Dermis blood vessel endothelial cell (primary cell): Measurements from ENCODE around the gene ELAVL1. TPM values are rescaled to one million over a fixed set of nuclear protein-coding genes. Genes with fewer than 3 reads are reported as not detected.

ENCODE experiments used
- DNase-seq: peaks from one replicate; pipeline ENCODE4 v3.0.0; 2010
- total RNA-seq: library from RNA; depleted of rRNA; stranded (reverse); fragments of >200 nt; gene quantifications from 2 replicates; pipeline ENCODE4 v1.2.3, GENCODE V29; 2014

Gene ELAVL1
- total RNA-seq, 1 donor from 2014 or later: 43.2 TPM

DNA sequence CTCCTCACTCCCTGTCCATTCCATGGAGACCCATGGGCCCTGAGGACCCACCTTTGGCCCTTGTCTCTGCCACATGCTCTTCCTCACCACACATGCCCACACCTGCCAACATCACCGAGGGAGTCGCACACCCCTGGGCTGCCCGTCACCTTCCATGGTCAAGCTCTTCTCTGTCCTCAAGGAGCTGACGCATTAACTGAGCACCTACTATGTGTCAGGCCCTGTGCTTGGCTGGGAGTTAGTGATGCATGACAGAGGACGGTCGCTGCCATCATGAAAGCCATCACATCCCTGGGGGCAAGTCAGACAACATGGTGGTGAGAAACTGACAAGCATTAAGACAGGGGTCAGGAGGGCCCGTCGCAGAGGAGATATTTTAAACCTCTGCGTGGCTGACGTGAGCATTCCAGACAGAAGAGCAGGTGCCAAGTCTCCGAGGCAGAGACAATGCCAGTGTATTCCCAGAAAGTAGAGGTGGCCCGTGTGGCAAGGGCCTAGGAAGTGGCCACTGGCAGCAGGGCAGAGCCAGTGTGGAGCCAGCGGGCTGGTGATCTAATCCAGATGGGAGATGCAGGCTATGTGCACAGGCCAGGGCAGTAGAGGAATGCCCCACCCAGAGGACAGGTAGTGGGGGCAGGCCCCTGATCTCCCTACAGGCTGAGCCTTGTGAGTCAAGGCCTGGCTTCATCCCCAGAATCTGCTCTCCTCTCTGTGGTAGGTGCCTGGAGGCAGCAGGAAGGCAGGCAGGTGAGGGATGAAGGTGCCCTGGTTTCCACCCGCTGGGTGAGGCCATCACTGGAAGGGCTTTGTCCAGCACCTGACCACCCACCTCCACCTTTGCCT, 21.2 kb downstream of the ELAVL1 start:
- DNase-seq: no peak

DNA sequence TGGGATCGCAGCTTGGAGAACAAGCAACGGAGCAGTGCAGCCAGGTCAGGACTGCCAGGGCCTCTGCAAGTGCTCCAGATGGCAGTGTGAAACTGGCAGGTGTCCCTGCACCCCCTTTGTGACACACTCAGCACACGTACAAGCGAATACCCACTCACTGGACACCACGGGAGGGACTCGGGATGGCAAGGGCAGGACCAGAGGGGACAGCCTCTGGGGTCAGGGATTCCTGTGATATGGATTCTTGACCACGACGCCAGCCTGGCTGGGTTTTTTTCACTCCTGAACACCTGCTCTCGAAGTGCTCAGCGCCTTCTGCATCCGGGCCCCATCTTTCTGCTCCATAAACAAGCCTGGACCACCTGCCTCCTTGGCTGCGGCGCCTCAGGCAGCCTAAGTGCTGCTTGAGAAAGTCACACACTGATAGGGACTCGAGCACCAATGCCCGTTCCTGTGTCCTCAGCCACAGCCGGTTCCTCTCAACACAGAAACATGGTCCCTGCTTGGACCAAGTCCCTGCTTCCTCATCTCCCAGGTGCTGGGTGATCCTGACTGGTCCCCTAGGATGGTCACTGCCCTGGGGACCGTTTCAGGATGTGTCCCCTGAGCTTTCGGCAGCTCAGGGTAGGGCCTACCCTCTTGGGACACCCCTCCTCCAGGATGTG, 22.0 kb downstream of the ELAVL1 start:
- DNase-seq: no peak

DNA sequence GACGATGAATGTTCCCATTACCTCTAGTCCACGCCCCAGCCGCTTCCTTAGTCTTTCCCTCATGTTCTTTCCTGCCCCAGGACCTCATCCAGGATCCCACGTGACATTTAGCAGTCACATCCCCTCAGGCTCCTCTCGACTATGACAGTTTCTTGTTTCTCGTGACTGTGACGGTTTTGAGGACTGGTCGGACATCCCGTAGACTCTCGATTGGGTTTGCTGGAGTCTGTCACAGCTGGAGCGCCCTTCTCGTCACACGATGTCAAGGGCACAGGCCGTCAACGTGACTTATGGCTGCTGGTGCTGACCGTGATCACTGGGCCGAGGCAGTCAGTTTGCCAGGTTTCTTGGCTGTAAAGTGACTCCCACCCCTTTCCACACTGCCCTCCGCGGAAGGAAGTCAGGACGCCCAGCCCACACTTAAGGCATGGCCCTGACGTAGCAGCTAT, 22.8 kb downstream of the ELAVL1 start:
- DNase-seq: no peak

DNA sequence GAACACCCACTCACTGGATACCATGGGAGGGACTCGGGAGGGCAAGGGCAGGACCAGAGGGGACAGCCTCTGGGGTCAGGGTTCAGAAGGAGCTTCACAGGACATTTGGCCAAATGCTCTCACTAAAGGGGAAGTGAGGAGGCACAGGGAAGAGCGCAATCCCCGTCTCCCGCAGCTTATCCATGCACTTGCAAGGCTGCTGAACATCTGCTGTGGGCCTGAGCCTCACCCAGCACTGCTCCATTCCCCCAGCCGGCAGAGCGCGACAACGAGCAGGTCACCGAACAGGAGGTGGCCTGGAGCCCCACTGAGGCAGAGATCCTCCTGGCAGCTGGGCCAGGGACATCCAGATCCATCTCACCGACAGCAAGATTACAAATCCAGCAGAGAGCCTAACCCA, 23.3 kb downstream of the ELAVL1 start:
- DNase-seq: no peak

DNA sequence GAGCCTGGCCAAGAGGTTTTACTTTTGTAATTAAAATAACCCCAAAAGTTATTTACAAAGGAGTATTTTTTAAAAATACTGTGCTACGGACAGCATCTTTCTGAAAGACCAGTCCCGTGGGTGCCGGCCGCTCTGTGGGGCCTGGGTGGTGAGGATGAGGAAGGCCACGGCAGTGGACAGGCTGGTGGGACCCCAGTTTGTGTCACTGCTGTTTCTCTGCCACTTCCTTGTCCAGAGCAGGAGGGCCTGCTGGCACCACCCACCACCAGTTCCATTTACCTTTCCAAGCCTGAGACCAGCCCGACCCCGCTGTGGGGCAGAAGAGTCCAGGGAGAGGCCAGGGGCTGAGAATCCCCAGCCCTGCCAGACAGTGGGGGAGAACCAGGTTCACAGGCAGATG, 23.8 kb downstream of the ELAVL1 start:
- no peak for DNase-seq

DNA sequence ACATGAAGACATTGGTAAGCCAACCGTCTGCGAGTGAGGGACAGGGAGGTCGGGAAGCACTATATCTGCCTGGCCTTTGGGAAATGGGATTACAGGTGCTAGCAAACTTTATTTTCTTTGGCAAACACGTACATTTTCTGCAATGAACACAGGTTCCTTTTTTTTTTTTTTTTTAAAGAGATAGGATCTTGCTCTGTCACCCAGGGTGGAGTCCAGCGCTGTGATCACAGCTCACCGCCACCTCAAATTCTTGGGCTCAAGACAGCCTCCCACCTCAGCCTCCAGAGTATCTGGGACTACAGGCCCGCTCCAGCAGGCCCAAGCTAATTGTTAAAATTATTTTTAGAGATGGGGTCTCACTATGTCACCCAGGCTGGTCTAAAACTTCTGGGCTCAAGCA, 24.2 kb downstream of the ELAVL1 start:
- no peak for DNase-seq

DNA sequence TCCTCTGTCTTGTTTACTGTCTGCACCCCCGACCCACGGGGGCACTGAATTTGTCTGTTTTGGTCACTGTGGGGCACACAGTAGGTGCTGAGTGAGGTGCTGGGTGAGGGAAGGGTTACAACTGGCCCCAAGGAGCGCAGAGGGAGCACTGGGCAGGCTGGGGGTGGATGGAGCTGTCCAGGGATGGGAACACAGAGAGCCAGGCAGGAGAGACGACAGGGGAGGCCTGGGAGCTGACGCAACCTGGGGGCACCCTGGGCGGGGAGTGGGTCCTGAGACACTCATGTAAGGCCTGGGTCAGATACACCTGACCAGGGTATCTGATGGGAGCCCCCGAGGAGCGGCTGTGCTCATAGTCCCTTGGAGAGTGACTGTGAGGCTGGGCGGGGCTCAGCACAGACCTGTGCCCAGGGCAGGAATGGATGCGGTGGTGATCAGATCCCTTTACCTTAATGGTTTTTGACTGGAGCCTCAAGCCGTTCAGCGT, 24.8 kb downstream of the ELAVL1 start:
- DNase-seq: no peak

DNA sequence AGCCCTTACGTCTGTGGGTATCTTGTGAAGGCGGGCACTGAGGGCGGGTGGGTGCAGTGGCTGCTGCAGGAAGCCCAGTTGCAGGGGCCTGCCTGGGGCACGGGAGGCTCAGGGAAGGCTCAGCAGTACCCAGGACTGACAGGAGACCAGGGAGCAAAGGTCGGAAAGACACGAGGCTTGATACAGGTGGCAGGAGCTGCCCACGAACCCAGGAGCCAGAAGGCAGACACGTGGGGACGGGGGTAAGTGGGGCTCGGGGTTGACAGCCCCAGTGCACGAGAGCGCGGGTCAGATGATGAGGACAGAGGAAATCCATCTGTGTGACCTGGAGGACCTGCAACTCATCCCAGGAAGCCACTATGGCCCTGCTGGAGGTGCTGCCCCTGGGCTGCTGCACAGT, 25.3 kb downstream of the ELAVL1 start:
- DNase-seq: no peak

DNA sequence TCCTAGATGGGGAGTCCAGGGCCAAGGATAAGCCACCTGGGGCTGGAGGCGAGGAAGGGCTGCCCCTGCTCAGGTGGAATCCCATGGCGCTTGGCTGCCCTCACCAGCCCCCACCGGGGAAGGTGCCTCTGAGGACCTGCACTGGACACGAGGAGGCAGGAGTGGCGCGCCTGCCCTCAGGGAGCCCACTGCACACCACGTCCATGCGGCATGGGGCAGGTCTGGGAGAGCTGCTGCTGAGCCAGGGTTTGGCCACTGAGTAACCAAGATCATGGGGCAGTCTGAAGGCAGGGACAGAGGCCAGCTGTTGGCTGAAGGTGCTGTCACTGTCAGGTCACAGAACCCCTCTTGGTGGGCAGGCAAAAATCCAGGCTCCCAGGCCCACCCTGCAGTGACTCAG, 25.9 kb downstream of the ELAVL1 start:
- DNase-seq: no peak

DNA sequence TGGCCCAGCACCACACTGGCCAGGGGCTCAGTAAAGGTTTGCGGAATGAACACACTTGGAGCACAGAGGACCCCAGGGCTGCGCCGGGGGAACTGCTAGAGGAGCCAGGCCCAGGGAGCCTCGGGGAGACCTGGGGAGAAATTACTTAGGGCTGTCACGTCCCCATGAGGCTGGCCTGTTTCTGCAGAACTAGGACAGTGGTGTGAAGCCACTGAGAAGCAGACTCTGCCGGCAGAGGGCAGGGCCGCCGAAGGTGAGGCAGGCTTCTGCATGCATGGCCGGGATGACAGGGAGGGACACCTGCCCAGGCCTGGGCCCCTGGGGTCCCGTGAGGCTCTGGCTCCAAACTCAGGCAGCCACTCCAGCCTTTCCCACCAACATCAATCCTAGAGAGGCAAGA, 26.4 kb downstream of the ELAVL1 start:
- DNase-seq: no peak

DNA sequence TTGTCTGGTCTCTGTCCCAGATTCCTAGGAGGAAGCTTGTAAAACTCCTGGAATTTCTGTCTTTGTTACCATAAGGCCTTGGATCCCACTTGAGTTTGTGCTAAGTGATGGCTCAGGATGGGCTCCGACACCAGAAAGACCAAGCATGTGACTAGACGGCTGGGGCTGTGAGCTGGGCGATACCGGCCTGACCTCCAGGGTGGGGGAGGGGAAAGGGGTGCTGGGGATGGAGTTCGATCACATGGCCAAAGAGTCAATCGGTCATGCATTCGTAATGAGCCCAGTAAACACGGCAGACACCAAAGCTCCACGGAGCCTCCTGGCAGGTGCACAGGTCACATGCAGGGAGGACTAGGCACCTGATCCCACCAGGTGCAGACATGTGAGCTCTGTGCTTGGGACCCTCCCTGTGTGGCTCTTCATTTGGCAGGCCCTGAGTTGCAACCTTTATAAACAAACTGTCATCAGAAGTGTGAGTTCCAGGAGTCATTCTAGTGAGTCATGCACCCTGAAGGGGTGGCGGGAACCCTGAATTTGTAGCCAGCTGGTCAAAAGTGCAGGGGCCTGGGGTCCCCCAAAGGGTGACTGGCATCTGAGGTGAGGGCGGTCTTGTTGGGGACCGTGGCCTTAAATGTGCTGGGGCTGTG, 27.1 kb downstream of the ELAVL1 start:
- no peak for DNase-seq

DNA sequence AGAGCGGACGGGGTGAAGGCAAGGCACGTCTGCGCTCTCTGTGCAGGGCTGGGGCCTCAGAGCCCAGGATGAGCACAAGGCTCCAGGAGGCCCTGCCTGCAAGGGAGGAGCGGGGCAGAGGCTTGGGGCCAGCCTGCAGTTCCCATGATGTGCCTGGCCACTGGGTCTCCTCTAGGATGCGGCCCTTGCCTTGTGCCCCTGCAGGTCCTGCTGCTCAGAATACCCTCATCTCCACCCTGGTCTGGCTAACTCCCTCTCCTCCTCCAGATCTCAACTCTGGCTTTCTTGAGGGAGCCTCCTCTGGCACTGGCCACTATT, 27.8 kb downstream of the ELAVL1 start:
- DNase-seq: no peak

DNA sequence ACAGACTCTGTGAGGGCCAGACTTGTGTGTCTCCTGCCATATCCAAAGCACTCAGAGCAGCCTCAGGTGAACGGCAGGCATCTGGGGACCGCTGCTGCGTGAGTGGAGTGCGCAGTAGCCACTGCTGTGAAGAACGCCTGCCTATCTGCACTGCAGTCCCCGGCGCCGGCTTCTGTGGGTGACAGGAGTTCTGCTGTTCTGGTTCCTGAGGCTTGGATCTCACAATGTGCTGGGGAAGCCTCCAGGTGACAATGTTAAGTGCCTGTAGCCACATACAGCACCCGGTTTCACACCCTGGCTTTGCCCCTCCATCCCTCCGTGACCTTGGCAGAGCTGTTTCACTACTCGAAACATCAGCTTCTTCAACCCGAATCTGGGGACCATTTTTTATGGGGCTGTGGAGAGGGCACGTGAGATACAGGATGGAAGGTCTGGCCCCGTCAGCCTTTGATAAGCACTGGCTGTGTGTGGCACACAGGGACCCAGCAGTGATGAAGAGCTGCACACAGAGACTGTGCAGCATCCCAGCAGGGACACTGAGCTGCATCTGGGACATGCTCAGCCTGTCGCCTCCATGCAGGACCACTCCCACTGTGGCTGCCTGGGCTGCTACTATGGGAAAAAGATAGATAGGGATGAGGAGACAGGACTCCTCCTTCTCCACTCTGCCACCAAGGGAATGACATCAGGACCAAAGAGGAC, 28.3 kb downstream of the ELAVL1 start:
- DNase-seq: no peak

DNA sequence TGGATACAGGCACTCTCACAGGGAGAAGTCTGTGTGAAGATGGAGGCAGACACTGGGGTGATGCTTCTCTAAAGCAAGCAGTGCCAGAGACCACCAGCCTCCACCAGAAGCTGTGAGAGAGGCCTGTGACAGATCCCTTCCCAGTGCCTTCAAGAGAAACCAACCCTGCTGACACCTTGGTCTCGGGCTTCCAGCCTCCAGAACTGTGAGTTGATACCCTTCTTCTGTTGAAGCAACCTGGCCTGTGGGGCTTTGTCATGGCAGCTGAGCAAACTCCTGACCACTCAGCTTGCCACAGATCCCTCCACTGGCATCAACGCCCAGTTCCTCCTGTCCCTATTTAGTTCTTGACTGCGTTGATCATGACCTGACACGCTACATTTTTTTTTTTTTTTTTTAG, 29.0 kb downstream of the ELAVL1 start:
- DNase-seq: no peak

DNA sequence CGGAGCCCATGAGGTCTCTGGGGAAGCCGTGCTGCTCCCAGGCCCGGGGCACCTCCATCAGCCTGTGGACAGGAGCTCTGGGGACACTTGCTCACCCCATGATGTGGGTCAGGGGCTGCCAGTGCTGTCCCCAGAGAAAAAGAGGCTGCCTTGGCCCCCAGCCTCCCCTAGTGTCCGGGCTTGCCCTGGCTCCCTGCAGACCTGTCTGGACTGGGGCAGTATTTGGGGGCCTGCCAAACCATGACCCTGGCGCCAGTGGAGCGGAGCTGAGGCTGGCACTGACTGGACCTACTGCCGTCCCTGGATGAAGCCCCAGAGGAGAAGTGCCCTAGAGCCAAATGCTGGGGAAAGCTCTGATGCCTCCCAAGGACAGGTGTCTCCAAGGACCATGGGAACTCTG, 30.4 kb downstream of the ELAVL1 start:
- DNase-seq: no peak

DNA sequence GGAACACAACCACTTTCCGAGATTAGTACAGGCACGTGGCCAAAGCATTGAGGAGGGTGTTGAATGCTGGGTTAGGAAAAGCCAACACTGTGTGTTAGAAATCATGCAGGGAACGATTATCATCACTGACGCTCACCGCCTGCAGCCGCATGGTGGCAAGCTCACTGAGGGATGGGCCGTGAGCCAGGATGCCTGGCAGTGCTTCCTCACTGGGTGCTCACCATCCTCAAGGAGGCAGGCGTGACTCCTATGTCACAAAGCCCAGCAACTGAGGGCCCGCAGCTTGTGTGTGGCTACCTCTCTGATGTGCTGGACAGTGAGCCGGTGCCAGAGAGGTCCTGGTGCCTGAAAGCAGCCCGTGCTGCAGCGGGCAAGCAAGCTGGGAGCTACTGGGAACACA, 31.6 kb downstream of the ELAVL1 start:
- DNase-seq: no peak

DNA sequence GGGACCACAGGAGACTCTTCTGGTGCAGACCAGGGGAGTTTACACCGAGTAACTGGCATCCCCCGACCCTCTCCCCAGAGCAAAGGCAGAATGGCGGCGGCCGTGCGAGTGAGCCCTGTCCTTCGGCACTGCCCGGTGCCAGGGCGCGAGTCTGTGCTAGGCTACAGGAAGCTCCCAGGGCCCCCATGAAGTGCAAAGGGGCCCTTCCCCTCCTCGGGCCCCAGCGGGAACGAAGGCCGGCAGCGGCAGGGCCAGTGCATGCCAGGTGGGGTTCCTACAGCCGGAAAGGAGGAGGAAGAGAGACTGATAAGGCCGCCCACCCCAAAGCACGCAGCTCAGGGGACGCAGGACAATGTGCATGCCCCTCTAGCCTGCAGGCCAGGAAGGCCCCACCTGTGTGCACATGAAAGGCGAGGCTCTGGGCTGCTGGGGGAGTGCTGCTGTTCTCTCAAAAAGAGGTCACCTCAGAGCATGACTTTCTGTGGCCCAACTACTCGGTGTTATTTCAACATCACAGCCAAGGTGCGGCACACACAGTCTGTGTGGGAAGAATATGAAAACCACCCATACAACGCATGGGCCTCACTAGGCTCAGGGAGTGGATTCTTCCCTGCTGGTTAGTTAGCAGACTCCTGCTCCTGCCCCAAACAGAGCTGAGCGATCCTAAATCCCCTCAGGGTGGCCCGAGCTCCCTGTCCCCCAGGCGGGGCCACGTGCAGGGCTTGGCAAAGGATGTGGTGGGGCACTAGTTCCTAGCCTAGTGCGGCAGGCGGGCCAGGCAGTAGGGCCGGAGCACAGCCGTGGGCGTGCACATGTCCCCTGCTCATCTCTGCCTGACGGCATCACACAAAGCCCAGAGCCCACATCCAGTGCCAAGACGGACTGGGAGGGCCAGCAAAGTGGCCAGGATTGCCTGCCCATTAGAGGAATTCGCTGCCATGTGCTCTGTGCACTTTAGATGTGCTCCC, 33.6 kb downstream of the ELAVL1 start:
- DNase-seq: no peak

DNA sequence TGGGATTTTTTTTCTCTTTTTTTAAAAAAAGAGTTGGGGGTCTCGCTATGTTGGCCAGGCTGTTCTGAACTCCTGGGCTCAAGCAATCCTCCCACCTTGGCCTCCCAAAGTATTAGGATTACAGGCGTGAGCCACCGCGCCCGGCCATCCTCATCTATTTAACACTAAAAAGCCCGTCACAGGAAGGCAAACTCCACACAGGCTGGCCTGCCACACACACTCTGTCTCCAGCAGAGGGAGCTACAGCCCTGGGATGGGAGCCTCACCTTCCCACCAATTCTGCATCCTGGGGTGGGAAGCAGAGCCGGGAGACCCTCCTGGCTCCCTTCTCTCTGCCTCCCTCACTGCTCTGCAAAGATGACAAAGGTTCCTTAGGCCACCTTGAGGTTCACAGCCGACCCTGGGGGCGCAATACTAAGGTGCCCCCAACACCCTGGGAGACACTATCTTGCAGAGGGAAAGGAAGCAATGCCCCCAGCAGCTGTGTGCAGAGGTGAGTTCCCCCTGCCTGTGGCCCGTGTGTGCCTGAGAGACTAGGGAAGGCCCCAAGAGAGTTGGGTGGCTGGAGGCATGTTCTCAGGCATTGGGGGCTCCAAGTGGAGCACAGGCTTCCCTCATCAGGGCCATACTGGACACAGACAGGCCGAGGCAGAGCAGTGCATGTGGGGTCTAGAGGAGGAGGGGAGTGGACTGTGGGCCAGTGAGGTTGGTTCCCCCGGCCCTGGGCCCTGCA, 34.6 kb downstream of the ELAVL1 start:
- DNase-seq: peak; percentile 69

DNA sequence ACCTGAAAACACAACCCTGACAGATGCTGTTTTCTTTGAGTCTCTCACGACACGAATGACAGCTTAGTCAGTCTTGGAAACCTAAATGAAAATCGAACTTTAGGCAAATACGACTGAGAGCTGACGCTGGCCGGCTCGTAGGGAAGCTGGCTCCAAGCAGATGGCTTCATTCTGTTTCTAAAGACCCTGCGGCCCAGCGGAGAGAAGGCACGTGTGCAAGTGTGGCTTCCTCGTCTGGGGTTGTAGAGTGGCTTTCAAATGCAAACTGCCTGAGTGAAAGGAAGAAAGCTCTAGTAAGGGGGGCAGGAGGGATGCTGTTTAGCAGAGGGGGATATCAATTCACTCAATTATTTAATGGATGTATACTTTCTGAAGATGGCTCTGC, 35.9 kb downstream of the ELAVL1 start:
- DNase-seq: no peak

DNA sequence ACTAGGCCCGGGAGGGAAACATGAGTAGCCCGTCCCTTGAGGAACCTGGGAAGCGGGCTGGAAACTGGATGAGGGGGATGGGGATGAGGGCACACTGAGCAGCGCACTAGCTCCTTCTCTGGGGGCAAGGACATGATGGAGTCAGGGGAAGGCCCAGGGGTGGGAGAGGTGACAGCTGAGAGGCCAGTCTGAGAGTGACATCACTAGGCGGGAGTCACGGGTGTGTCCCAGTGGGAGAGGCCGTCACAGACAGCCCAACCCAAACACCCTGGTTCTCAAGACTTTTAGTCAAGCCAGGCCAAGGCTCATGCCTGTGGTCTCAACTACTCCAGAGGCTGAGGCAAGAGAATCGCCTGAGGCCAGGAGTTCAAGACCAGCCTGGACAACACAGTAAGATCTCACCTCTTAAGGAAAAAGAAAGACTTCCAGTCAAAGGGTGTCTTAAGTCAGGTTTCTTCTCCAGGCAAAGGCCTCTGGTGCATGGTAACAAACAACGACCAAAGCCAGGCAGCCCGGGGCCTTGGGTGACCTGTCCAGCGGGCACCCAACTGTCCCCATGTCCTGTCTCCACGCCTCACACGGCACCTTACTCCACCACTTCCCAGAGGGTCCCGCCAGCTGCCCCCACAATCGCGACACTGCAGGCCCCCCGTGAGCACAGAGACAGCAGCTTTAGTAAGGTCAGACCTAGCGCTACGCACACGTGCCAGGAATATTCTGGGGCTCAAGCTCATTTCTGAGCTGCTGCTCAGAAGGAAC, 36.5 kb downstream of the ELAVL1 start:
- no peak for DNase-seq
